Fibroblast of lung (primary cell): ENCODE measurements around the gene EBPL.

ENCODE experiments used
- CTCF ChIP-seq, 2 donors: IDR thresholded peaks in 1 of 2; conservative IDR thresholded peaks in 1 of 2; 1 replicate in 1 of 2; 2 replicates in 1 of 2; pipeline ENCODE4 v1.5.1; 2011 to 2012; ENCODE audit warnings: low read length in 2 of 2, control low read depth in 1 of 2, inconsistent platforms in 1 of 2, low read depth in 1 of 2, mild to moderate bottlenecking in 1 of 2
- EZH2 ChIP-seq: IDR thresholded peaks from 2 replicates; pipeline ENCODE4 v1.5.1; 2012; ENCODE audit warnings: low read length, control low read depth, mild to moderate bottlenecking; ENCODE audit errors: missing control alignments

GRCh38 chr13:49681842-49682435 lies 9.3 kb downstream of the EBPL start:
- TF ChIP-seq EZH2: no peak
- no peak for TF ChIP-seq CTCF (conservative IDR thresholded peaks at IDR 0.05 in 1 of 2, IDR thresholded peaks at IDR 0.05 in 1 of 2; ENCODE audit: low read depth in 1 of 2, low read length in 2 of 2)
